ENCODE measurements around the gene MAGI2.
A peak's percentile ranks its signal among the peaks of the same experiment; 100 is the strongest.
"Not testable (repeated sequence)": the region's sequence is repeated elsewhere in the genome, so short reads cannot be mapped to it uniquely, and the experiment has no call there.

MAGI2 gene

GRCh38 chr7:79452032-79452494, 1.4 kb downstream of the MAGI2 start:
- no peaks in the 10 kb centered on the region for H3K9me3 ChIP-seq (ENCODE audit: control insufficient read depth in 2 of 2, low read length in 2 of 2)
- H3K27me3 ChIP-seq (ENCODE audit: control insufficient read depth in 1 of 2, insufficient read depth in 2 of 2, low read length in 2 of 2) = no peaks in the 10 kb centered on the region
- peak overlapping the region; percentile 94 to 96 for H3K9ac ChIP-seq (ENCODE audit: low read length in 2 of 2)
- H3K27ac ChIP-seq (ENCODE audit: low read length) = peak overlapping the region; percentile 97
- peaks cover 23% of the 10 kb centered on the region for H3K4me1 ChIP-seq (ENCODE audit: control insufficient read depth, insufficient read depth, low read length)
- peak overlapping the region; percentile 93 for H3K4me3 ChIP-seq (ENCODE audit: low read length in 2 of 2)
- peaks cover 0 to 2% of the 10 kb centered on the region in 2 donors for H3K36me3 ChIP-seq (ENCODE audit: control insufficient read depth in 2 of 2, insufficient read depth in 2 of 2, low read length in 2 of 2)

DNA sequence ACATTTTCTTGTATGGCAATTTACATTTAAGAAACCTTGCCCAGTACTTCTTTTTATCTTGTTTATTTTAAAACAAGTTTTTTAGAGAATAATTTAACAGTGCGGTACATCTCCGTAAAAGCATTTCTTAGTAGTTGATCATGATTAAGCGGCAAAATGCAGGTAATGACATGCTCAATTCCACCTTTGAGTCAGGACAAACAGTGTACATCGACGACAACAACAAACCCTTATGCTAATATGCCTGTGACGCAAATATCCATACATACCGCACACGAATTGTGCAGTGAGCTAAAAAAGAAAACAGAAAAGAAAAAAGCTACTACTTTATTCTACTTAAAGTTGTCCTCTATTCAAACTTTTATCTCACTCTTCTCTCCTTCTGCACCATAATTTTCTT, 1.9 kb downstream of the MAGI2 start:
- H3K4me3 ChIP-seq (ENCODE audit: low read length in 2 of 2) = peak overlapping the region; percentile 93
- H3K9ac ChIP-seq (ENCODE audit: low read length in 2 of 2) = peak overlapping the region; percentile 94 to 96
- H3K4me1 ChIP-seq (ENCODE audit: control insufficient read depth, insufficient read depth, low read length) = peaks cover 23% of the 10 kb centered on the region
- H3K36me3 ChIP-seq (ENCODE audit: control insufficient read depth in 2 of 2, insufficient read depth in 2 of 2, low read length in 2 of 2) = peaks cover 0 to 2% of the 10 kb centered on the region in 2 donors
- no peaks in the 10 kb centered on the region for H3K9me3 ChIP-seq (ENCODE audit: control insufficient read depth in 2 of 2, low read length in 2 of 2)
- H3K27me3 ChIP-seq (ENCODE audit: control insufficient read depth in 1 of 2, insufficient read depth in 2 of 2, low read length in 2 of 2) = no peaks in the 10 kb centered on the region
- H3K27ac ChIP-seq (ENCODE audit: low read length) = peak overlapping the region; percentile 97

DNA sequence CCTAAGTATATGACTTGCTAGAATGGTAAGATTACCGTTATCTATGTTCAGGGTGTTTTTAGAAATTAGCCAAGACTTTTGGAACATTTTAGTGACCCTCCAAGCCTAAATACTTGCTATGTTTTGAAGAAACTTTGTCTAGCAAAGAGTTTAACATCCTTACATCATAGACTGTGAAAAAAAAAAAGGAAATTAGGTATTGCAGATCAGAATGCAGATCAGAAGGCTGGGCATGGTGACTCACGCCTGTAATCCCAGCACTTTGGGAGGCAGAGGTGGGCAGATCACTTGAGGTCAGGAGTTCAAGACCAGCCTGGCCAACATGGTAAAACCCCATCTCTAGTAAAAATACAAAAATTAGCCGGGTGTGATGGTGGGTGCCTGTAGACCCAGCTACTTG, 10.7 kb downstream of the MAGI2 start:
- not testable (repeated sequence) for H3K27ac ChIP-seq (ENCODE audit: low read length); H3K9ac ChIP-seq (ENCODE audit: low read length in 2 of 2); H3K4me1 ChIP-seq (ENCODE audit: control insufficient read depth, insufficient read depth, low read length); H3K4me3 ChIP-seq (ENCODE audit: low read length in 2 of 2); H3K27me3 ChIP-seq (ENCODE audit: control insufficient read depth in 1 of 2, insufficient read depth in 2 of 2, low read length in 2 of 2); H3K36me3 ChIP-seq (ENCODE audit: control insufficient read depth in 2 of 2, insufficient read depth in 2 of 2, low read length in 2 of 2); H3K9me3 ChIP-seq (ENCODE audit: control insufficient read depth in 2 of 2, low read length in 2 of 2)

GRCh38 chr7:79436378-79436777, 17.1 kb downstream of the MAGI2 start:
- Histone ChIP-seq H3K9ac (ENCODE audit: low read length in 2 of 2) (no peak overlapping the region), H3K27me3 (ENCODE audit: control insufficient read depth in 1 of 2, insufficient read depth in 2 of 2, low read length in 2 of 2) (no peaks in the 10 kb centered on the region), H3K4me3 (ENCODE audit: low read length in 2 of 2) (no peak overlapping the region), H3K36me3 (ENCODE audit: control insufficient read depth in 2 of 2, insufficient read depth in 2 of 2, low read length in 2 of 2) (no peaks in the 10 kb centered on the region), H3K9me3 (ENCODE audit: control insufficient read depth in 2 of 2, low read length in 2 of 2) (no peaks in the 10 kb centered on the region), H3K27ac (ENCODE audit: low read length) (no peak overlapping the region), H3K4me1 (ENCODE audit: control insufficient read depth, insufficient read depth, low read length) (no peaks in the 10 kb centered on the region)

GRCh38 chr7:79434867-79435266, 18.6 kb downstream of the MAGI2 start:
- no peak overlapping the region for H3K9ac ChIP-seq (ENCODE audit: low read length in 2 of 2)
- no peaks in the 10 kb centered on the region for H3K27me3 ChIP-seq (ENCODE audit: control insufficient read depth in 1 of 2, insufficient read depth in 2 of 2, low read length in 2 of 2)
- H3K4me1 ChIP-seq (ENCODE audit: control insufficient read depth, insufficient read depth, low read length) = no peaks in the 10 kb centered on the region
- H3K36me3 ChIP-seq (ENCODE audit: control insufficient read depth in 2 of 2, insufficient read depth in 2 of 2, low read length in 2 of 2) = no peaks in the 10 kb centered on the region
- no peaks in the 10 kb centered on the region for H3K9me3 ChIP-seq (ENCODE audit: control insufficient read depth in 2 of 2, low read length in 2 of 2)
- no peak overlapping the region for H3K27ac ChIP-seq (ENCODE audit: low read length)
- no peak overlapping the region for H3K4me3 ChIP-seq (ENCODE audit: low read length in 2 of 2)

- no peak overlapping the region for H3K9ac ChIP-seq (ENCODE audit: low read length in 2 of 2)
- H3K36me3 ChIP-seq (ENCODE audit: control insufficient read depth in 2 of 2, insufficient read depth in 2 of 2, low read length in 2 of 2) = no peaks in the 10 kb centered on the region
- no peak overlapping the region for H3K27ac ChIP-seq (ENCODE audit: low read length)
- H3K4me3 ChIP-seq (ENCODE audit: low read length in 2 of 2) = no peak overlapping the region
- H3K9me3 ChIP-seq (ENCODE audit: control insufficient read depth in 2 of 2, low read length in 2 of 2) = no peaks in the 10 kb centered on the region
- no peaks in the 10 kb centered on the region for H3K4me1 ChIP-seq (ENCODE audit: control insufficient read depth, insufficient read depth, low read length)
- H3K27me3 ChIP-seq (ENCODE audit: control insufficient read depth in 1 of 2, insufficient read depth in 2 of 2, low read length in 2 of 2) = no peaks in the 10 kb centered on the region
Observed at GRCh38 chr7:79434098-79434497, 19.4 kb downstream of the MAGI2 start.

DNA sequence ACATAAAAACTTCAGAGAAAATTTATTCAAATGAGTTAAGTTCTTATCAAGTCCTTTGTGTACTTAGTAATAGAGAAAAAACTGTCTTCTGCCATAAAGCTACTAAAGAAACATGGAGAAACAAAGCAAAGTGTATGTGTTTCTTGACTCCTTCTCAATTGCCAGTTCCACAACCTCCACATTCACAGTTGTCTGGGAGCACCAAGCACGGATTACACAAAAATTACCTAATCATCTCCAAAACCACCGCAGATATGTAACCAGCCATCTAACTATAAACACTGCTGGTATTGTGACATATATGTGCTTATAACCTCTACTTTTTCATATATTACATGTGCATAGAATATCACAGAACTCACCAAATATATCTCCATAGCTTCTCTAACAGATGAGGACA, 23.1 kb downstream of the MAGI2 start:
- no peaks in the 10 kb centered on the region for H3K36me3 ChIP-seq (ENCODE audit: control insufficient read depth in 2 of 2, insufficient read depth in 2 of 2, low read length in 2 of 2)

DNA sequence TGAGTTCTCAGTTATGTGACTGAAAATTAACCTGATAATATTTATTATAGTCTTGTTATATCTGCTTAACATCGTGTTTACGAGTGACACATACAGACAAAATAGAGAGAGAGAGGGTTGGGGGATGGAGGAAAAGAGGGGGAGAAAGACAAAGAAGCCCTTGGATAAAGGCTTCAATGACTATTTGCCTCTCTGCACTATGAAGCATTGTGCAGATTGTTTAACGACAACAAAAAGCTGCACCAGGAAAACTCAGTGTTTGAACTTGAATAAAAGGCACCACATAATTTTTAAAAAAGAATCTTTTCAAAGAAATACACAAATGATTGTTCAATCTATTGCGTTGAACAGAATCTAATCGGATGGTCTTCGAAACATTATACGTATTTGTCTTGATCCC, 27.8 kb downstream of the MAGI2 start:
- H3K36me3 ChIP-seq (ENCODE audit: control insufficient read depth in 2 of 2, insufficient read depth in 2 of 2, low read length in 2 of 2) = no peaks in the 10 kb centered on the region
- H3K4me1 ChIP-seq (ENCODE audit: control insufficient read depth, insufficient read depth, low read length) = no peaks in the 10 kb centered on the region
- H3K9ac ChIP-seq (ENCODE audit: low read length in 2 of 2) = no peak overlapping the region
- H3K4me3 ChIP-seq (ENCODE audit: low read length in 2 of 2) = no peak overlapping the region
- H3K27me3 ChIP-seq (ENCODE audit: control insufficient read depth in 1 of 2, insufficient read depth in 2 of 2, low read length in 2 of 2) = no peaks in the 10 kb centered on the region
- H3K9me3 ChIP-seq (ENCODE audit: control insufficient read depth in 2 of 2, low read length in 2 of 2) = no peaks in the 10 kb centered on the region
- H3K27ac ChIP-seq (ENCODE audit: low read length) = no peak overlapping the region

More for the DNA sequence above, 23.1 kb downstream of the MAGI2 start:
- no peak overlapping the region for H3K9ac ChIP-seq (ENCODE audit: low read length in 2 of 2)
- no peaks in the 10 kb centered on the region for H3K4me1 ChIP-seq (ENCODE audit: control insufficient read depth, insufficient read depth, low read length)
- H3K9me3 ChIP-seq (ENCODE audit: control insufficient read depth in 2 of 2, low read length in 2 of 2) = no peaks in the 10 kb centered on the region
- no peak overlapping the region for H3K4me3 ChIP-seq (ENCODE audit: low read length in 2 of 2)
- H3K27ac ChIP-seq (ENCODE audit: low read length) = no peak overlapping the region
- H3K27me3 ChIP-seq (ENCODE audit: control insufficient read depth in 1 of 2, insufficient read depth in 2 of 2, low read length in 2 of 2) = no peaks in the 10 kb centered on the region

DNA sequence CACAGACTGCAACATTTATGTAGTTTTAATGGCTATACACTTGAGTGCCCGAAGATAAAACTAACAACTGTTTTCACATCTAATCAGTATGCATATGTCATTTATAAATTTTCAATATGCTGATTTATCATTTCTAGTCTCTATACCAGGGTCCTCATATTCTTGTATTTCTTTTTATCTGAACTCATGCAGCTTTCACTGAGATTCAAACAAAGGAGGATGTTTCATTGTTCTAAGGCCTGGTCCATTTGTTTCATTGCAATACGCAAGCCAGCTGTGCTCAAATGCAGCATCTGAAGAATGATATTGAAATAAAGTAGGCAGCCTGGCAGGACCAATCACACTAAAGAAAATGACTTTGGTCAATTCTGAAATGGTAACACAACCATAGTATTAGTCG, 31.7 kb downstream of the MAGI2 start:
- Histone ChIP-seq H3K4me3 (ENCODE audit: low read length in 2 of 2) (no peak overlapping the region), H3K9ac (ENCODE audit: low read length in 2 of 2) (no peak overlapping the region), H3K9me3 (ENCODE audit: control insufficient read depth in 2 of 2, low read length in 2 of 2) (no peaks in the 10 kb centered on the region), H3K4me1 (ENCODE audit: control insufficient read depth, insufficient read depth, low read length) (no peaks in the 10 kb centered on the region), H3K27ac (ENCODE audit: low read length) (no peak overlapping the region), H3K36me3 (ENCODE audit: control insufficient read depth in 2 of 2, insufficient read depth in 2 of 2, low read length in 2 of 2) (no peaks in the 10 kb centered on the region), H3K27me3 (ENCODE audit: control insufficient read depth in 1 of 2, insufficient read depth in 2 of 2, low read length in 2 of 2) (no peaks in the 10 kb centered on the region)

GRCh38 chr7:79420464-79420863, 33.0 kb downstream of the MAGI2 start:
- Histone ChIP-seq H3K9me3 (ENCODE audit: control insufficient read depth in 2 of 2, low read length in 2 of 2) (no peaks in the 10 kb centered on the region), H3K36me3 (ENCODE audit: control insufficient read depth in 2 of 2, insufficient read depth in 2 of 2, low read length in 2 of 2) (no peaks in the 10 kb centered on the region), H3K9ac (ENCODE audit: low read length in 2 of 2) (no peak overlapping the region), H3K4me3 (ENCODE audit: low read length in 2 of 2) (peak overlapping the region in 1 of 2 donors; percentile 23), H3K27ac (ENCODE audit: low read length) (no peak overlapping the region), H3K27me3 (ENCODE audit: control insufficient read depth in 1 of 2, insufficient read depth in 2 of 2, low read length in 2 of 2) (no peaks in the 10 kb centered on the region), H3K4me1 (ENCODE audit: control insufficient read depth, insufficient read depth, low read length) (no peaks in the 10 kb centered on the region)

DNA sequence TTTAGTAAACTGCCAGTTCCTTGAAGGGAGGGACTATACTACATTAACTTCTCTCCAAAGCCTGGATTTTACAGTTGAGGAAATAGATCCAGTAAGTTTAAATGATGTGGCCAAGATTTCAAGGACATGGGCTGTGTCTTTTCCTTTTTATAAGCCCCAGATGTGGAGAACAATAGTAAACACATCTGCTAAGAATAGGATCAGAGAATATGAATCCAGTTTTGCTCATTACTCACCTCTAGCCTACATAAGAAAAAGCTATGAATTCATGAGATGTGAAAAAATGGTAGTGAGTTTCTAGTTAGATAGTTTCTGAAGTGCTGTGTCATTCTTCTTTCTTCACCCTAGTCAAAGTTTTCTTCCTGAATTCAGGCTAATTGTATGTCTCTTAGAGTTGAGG, 38.6 kb downstream of the MAGI2 start:
- no peak overlapping the region for H3K27ac ChIP-seq (ENCODE audit: low read length)
- H3K4me3 ChIP-seq (ENCODE audit: low read length in 2 of 2) = no peak overlapping the region
- no peak overlapping the region for H3K9ac ChIP-seq (ENCODE audit: low read length in 2 of 2)
- H3K4me1 ChIP-seq (ENCODE audit: control insufficient read depth, insufficient read depth, low read length) = no peaks in the 10 kb centered on the region
- H3K36me3 ChIP-seq (ENCODE audit: control insufficient read depth in 2 of 2, insufficient read depth in 2 of 2, low read length in 2 of 2) = no peaks in the 10 kb centered on the region
- H3K27me3 ChIP-seq (ENCODE audit: control insufficient read depth in 1 of 2, insufficient read depth in 2 of 2, low read length in 2 of 2) = no peaks in the 10 kb centered on the region
- no peaks in the 10 kb centered on the region for H3K9me3 ChIP-seq (ENCODE audit: control insufficient read depth in 2 of 2, low read length in 2 of 2)
